ENCODE results near the gene ACOD1.

DNA sequence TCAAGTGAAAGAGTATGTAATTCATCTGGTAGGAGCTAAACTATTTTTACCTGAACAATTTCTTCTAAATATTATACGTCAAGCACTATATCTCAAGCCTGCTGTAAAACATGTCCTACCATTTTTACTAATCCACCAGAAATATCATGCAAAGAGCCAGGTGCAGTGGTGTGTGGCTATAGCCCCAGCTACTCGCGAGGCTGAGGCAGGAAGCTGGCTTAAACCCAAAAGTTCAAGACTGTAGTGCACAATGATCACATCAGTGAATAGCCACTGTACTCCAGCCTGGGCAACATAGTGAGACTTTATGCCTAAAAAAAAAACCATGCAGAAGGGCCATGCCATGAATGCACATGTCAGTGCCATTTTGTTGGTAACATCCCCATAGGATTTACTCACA, 22.9 kb downstream of the ACOD1 start:
- TF ChIP-seq, protein P1, sequence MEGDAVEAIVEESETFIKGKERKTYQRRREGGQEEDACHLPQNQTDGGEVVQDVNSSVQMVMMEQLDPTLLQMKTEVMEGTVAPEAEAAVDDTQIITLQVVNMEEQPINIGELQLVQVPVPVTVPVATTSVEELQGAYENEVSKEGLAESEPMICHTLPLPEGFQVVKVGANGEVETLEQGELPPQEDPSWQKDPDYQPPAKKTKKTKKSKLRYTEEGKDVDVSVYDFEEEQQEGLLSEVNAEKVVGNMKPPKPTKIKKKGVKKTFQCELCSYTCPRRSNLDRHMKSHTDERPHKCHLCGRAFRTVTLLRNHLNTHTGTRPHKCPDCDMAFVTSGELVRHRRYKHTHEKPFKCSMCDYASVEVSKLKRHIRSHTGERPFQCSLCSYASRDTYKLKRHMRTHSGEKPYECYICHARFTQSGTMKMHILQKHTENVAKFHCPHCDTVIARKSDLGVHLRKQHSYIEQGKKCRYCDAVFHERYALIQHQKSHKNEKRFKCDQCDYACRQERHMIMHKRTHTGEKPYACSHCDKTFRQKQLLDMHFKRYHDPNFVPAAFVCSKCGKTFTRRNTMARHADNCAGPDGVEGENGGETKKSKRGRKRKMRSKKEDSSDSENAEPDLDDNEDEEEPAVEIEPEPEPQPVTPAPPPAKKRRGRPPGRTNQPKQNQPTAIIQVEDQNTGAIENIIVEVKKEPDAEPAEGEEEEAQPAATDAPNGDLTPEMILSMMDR (optimal IDR thresholded peaks at IDR 0.05 in 1 of 3, IDR thresholded peaks at IDR 0.05 in 1 of 3, conservative IDR thresholded peaks at IDR 0.05 in 1 of 3; ENCODE audit: extremely low read depth in 1 of 3, insufficient read depth in 2 of 3, low read length in 3 of 3) = no peak
- TF ChIP-seq EZH2 (IDR thresholded peaks at IDR 0.05; ENCODE audit: low read length) = no peak

Measured in keratinocyte (primary cell).